Measurements from ENCODE around the gene RNF126.
"Not testable (repeated sequence)": the region's sequence is repeated elsewhere in the genome, so short reads cannot be mapped to it uniquely, and the experiment has no call there.

- not testable (repeated sequence) for TF ChIP-seq POLR2A (IDR thresholded peaks at IDR 0.05); CTCF (IDR thresholded peaks at IDR 0.05 in 4 of 5, conservative IDR thresholded peaks at IDR 0.05 in 1 of 5)
These were observed 39.8 kb upstream of the RNF126 start for GRCh38 chr19:702847-703246.
